Measurements from ENCODE around the gene RFK. TPM values are rescaled to one million over a fixed set of nuclear protein-coding genes. Genes with fewer than 3 reads are reported as not detected.

Gene RFK
- polyA plus RNA-seq, 1 donor (not counting 4 experiments of a cell fraction or from before 2014, with no cell fraction given): 30.1 TPM

GRCh38 chr9:76359766-76360165, 34.5 kb downstream of the RFK start:
- no peak for FAIRE-seq

GRCh38 chr9:76359365-76359764, 34.9 kb downstream of the RFK start:
- H3K27ac ChIP-seq (ENCODE audit: control insufficient read depth, insufficient read depth, low read length): no peak overlapping the region
- H4K20me1 ChIP-seq (ENCODE audit: control insufficient read depth, extremely low read depth, insufficient read depth, low read length): no peaks in the 10 kb centered on the region
- H3K4me3 ChIP-seq (ENCODE audit: control insufficient read depth in 2 of 3, extremely low read depth in 1 of 3, insufficient read depth in 2 of 3, low read depth in 1 of 3, low read length in 3 of 3): no peak overlapping the region
- no peaks in the 10 kb centered on the region for H3K36me3 ChIP-seq (ENCODE audit: control insufficient read depth in 2 of 2, extremely low read depth in 1 of 2, insufficient read depth in 2 of 2, low read length in 2 of 2)
- H3K9me3 ChIP-seq (ENCODE audit: control insufficient read depth, low read depth, low read length): no peaks in the 10 kb centered on the region
- no peak overlapping the region for H2AFZ ChIP-seq (ENCODE audit: control insufficient read depth, low read length)
- H3K27me3 ChIP-seq (ENCODE audit: control insufficient read depth, extremely low read depth, insufficient read depth, low read length): no peaks in the 10 kb centered on the region
- TF ChIP-seq EZH2 (IDR thresholded peaks at IDR 0.05; ENCODE audit: low read length) (no peak), CTCF (optimal IDR thresholded peaks at IDR 0.05 in 1 of 3, IDR thresholded peaks at IDR 0.05 in 1 of 3, conservative IDR thresholded peaks at IDR 0.05 in 1 of 3; ENCODE audit: extremely low read depth in 1 of 3, insufficient read depth in 2 of 3, low read length in 3 of 3) (no peak)
- H3K79me2 ChIP-seq (ENCODE audit: control insufficient read depth, insufficient read depth, low read length): no peaks in the 10 kb centered on the region
- no peak overlapping the region for H3K4me2 ChIP-seq (ENCODE audit: control insufficient read depth, extremely low read depth, insufficient read depth, low read depth, low read length)
- DNase-seq (ENCODE audit: low read depth, low spot score) (no peak), FAIRE-seq (no peak)
- no peak overlapping the region for H3K9ac ChIP-seq (ENCODE audit: control insufficient read depth, extremely low read depth, insufficient read depth, low read length)
- no peaks in the 10 kb centered on the region for H3K9me1 ChIP-seq (ENCODE audit: control insufficient read depth, extremely low read depth, insufficient read depth, low read length)
- H3K4me1 ChIP-seq (ENCODE audit: control insufficient read depth, extremely low read depth, insufficient read depth, low read length): no peaks in the 10 kb centered on the region
- dilution Hi-C loops (cut with MboI; ENCODE audit: extremely low pct_ligation_motif_present, low sequenced_read_pairs): no loop called here

More at GRCh38 chr9:76359766-76360165, 34.5 kb downstream of the RFK start:
- Histone ChIP-seq H3K4me3 (ENCODE audit: control insufficient read depth in 2 of 3, extremely low read depth in 1 of 3, insufficient read depth in 2 of 3, low read depth in 1 of 3, low read length in 3 of 3) (no peak overlapping the region), H3K9me1 (ENCODE audit: control insufficient read depth, extremely low read depth, insufficient read depth, low read length) (no peaks in the 10 kb centered on the region), H3K36me3 (ENCODE audit: control insufficient read depth in 2 of 2, extremely low read depth in 1 of 2, insufficient read depth in 2 of 2, low read length in 2 of 2) (no peaks in the 10 kb centered on the region), H3K9me3 (ENCODE audit: control insufficient read depth, low read depth, low read length) (no peaks in the 10 kb centered on the region), H4K20me1 (ENCODE audit: control insufficient read depth, extremely low read depth, insufficient read depth, low read length) (no peaks in the 10 kb centered on the region), H3K27ac (ENCODE audit: control insufficient read depth, insufficient read depth, low read length) (no peak overlapping the region), H3K27me3 (ENCODE audit: control insufficient read depth, extremely low read depth, insufficient read depth, low read length) (no peaks in the 10 kb centered on the region), H3K4me2 (ENCODE audit: control insufficient read depth, extremely low read depth, insufficient read depth, low read depth, low read length) (no peak overlapping the region), H2AFZ (ENCODE audit: control insufficient read depth, low read length) (no peak overlapping the region), H3K9ac (ENCODE audit: control insufficient read depth, extremely low read depth, insufficient read depth, low read length) (no peak overlapping the region), H3K4me1 (ENCODE audit: control insufficient read depth, extremely low read depth, insufficient read depth, low read length) (no peaks in the 10 kb centered on the region), H3K79me2 (ENCODE audit: control insufficient read depth, insufficient read depth, low read length) (no peaks in the 10 kb centered on the region)
- dilution Hi-C loops (cut with MboI; ENCODE audit: extremely low pct_ligation_motif_present, low sequenced_read_pairs): no loop called here
- no peak for TF ChIP-seq CTCF (optimal IDR thresholded peaks at IDR 0.05 in 1 of 3, IDR thresholded peaks at IDR 0.05 in 1 of 3, conservative IDR thresholded peaks at IDR 0.05 in 1 of 3; ENCODE audit: extremely low read depth in 1 of 3, insufficient read depth in 2 of 3, low read length in 3 of 3)
- TF ChIP-seq EZH2 (IDR thresholded peaks at IDR 0.05; ENCODE audit: low read length): no peak
- DNase-seq (ENCODE audit: low read depth, low spot score): no peak
